ENCODE results near the gene NECTIN3.

GRCh38 chr3:111096487-111097209 lies 25.0 kb downstream of the NECTIN3 start:
- TF ChIP-seq CTCF (IDR thresholded peaks at IDR 0.05) (no peak), POLR2A (IDR thresholded peaks at IDR 0.05) (no peak)
